A673 (cell line): Measurements from ENCODE around the gene LMO1. TPM values are rescaled to one million over a fixed set of nuclear protein-coding genes. Genes with fewer than 3 reads are reported as not detected.

Source experiments
- BruUV-seq: library from RNA; stranded (reverse); fragments of 400-500 nt; replicated peaks from 2 replicates; lab custom pipeline; 2021; lab: Mats Ljungman, UMichigan
- CTCF ChIA-PET: fragments of 300-600 bp; sonication (Branson Sonifier 250); formaldehyde crosslinking; loops from one replicate; lab custom pipeline; 2022; ENCODE audit warnings: antibody characterized with exemption; lab: Charles Lee
- POLR2A ChIA-PET: fragments of 300-600 bp; sonication (Branson Sonifier 250); formaldehyde crosslinking; loops from one replicate; lab custom pipeline; 2022; ENCODE audit warnings: antibody characterized with exemption; ENCODE audit not compliant: low non-redundant PET; lab: Charles Lee
- DNase-seq: peaks from one replicate; pipeline ENCODE4 v3.0.0-alpha.2; 2015; ENCODE audit warnings: low spot score
- H3K27ac ChIP-seq: fragments of 200-600 bp; sonication (generic); 2 replicates; pipeline ENCODE4 v1.5.1; 2016; ENCODE audit warnings: mixed run types, low read depth, mild to moderate bottlenecking, mixed read lengths, antibody characterized with exemption, low read length; ENCODE audit not compliant: poor library complexity, severe bottlenecking
- H3K27me3 ChIP-seq: fragments of 200-600 bp; sonication (generic); replicated peaks from 2 replicates; pipeline ENCODE4 v1.6.1; 2017; ENCODE audit warnings: mixed run types, low read depth, mild to moderate bottlenecking, mixed read lengths, antibody characterized with exemption, low read length; ENCODE audit not compliant: insufficient read depth, poor library complexity
- H3K36me3 ChIP-seq: fragments of 200-600 bp; sonication (generic); 2 replicates; pipeline ENCODE4 v1.6.1; 2016; ENCODE audit warnings: mixed run types, mild to moderate bottlenecking, mixed read lengths, antibody characterized with exemption, low read length; ENCODE audit not compliant: insufficient read depth, poor library complexity, severe bottlenecking
- H3K4me1 ChIP-seq: fragments of 200-600 bp; sonication (generic); 2 replicates; pipeline ENCODE4 v1.6.1; 2017; ENCODE audit warnings: mixed run types, mild to moderate bottlenecking, mixed read lengths, antibody characterized with exemption, low read length; ENCODE audit not compliant: insufficient read depth, poor library complexity, severe bottlenecking
- H3K4me3 ChIP-seq: fragments of 200-600 bp; sonication (generic); 2 replicates; pipeline ENCODE4 v1.5.1; 2016; ENCODE audit warnings: low read depth, mixed run types, mild to moderate bottlenecking, mixed read lengths, low read length; ENCODE audit not compliant: poor library complexity, severe bottlenecking
- H3K9me3 ChIP-seq: fragments of 200-600 bp; sonication (generic); 2 replicates; pipeline ENCODE4 v1.6.1; 2016; ENCODE audit warnings: mixed run types, low read depth, mild to moderate bottlenecking, mixed read lengths, antibody characterized with exemption, low read length; ENCODE audit not compliant: poor library complexity, severe bottlenecking
- EZH2 ChIP-seq: fragments of 200-600 bp; sonication (generic); IDR thresholded peaks from 2 replicates; pipeline ENCODE4 v1.6.1; 2017; ENCODE audit warnings: borderline replicate concordance, low read depth, mild to moderate bottlenecking, mixed read lengths, antibody characterized with exemption, low read length; ENCODE audit not compliant: poor library complexity, severe bottlenecking
- intact Hi-C: fragments of 100-400 bp; cut with micrococcal nuclease; formaldehyde crosslinking; loops from one replicate; pipeline ENCODE4 v1.10.0; 2022; ENCODE audit not compliant: unreplicated experiment
- total RNA-seq: library from RNA; stranded (reverse); gene quantifications from 2 replicates; pipeline ENCODE4 v1.2.3, GENCODE V29; 2021
- TF ChIP-seq, protein P1 (sequence below): fragments of 300-800, 200-600 bp; sonication (generic); conservative IDR thresholded peaks from 2 replicates; pipeline ENCODE4 v1.5.1; 2017; ENCODE audit warnings: low read depth, mild to moderate bottlenecking, antibody characterized with exemption, low read length, moderate library complexity, mixed read lengths

Gene LMO1
- total RNA-seq, 1 experiment from 2014 or later = not detected

DNA sequence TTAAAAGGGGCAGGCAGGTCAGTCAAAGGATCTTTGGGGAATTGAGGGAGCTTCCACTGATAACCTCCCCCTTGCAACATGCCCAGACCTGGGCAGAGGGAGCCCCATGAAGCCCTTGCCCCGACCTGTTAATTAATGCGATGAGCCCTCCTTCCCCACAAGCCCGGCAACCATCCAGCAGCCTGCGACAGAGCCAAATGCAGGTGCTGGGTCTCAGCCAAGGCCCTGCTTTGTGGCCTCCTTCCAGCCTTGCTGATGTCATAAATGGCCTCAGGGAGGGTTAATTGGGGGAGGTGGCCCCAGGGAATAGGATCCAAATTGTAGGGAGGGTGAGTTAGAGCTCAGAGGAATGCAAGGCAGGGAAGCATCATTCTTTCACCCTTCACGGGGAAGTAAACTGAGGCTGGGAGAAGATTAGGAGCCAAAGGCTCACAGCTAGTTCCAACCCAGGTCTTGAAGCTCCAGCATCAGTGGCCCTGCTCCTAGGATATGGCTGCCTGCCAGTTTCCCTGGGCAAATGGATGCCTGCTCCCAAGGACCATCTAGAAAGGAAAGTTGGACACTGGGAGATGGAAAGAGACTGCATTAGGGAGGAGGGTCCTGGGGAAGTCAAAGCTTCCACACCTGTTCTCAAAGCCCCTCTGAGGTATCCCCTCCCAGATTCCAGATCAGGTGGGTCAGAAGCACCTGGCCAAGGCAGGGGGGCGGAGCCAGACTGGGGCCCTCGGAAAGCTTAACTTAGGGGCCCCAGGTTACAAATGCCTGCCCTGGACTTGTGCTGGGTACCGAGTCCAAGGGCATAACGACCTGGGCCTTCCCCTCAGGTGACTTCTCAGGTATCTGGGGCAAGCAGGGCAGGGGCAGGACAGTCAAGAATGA is 34.1 kb downstream of the LMO1 start:
- POLR2A ChIA-PET = no interaction called here
- intact Hi-C loops = loop anchor here (10.0 kb wide), 1 partner anchor 585 kb away; a partner anchor contains a TSS
- H3K27ac ChIP-seq = no peak overlapping the region
- no peaks in the 10 kb centered on the region for H3K4me1 ChIP-seq
- TF ChIP-seq, protein P1, sequence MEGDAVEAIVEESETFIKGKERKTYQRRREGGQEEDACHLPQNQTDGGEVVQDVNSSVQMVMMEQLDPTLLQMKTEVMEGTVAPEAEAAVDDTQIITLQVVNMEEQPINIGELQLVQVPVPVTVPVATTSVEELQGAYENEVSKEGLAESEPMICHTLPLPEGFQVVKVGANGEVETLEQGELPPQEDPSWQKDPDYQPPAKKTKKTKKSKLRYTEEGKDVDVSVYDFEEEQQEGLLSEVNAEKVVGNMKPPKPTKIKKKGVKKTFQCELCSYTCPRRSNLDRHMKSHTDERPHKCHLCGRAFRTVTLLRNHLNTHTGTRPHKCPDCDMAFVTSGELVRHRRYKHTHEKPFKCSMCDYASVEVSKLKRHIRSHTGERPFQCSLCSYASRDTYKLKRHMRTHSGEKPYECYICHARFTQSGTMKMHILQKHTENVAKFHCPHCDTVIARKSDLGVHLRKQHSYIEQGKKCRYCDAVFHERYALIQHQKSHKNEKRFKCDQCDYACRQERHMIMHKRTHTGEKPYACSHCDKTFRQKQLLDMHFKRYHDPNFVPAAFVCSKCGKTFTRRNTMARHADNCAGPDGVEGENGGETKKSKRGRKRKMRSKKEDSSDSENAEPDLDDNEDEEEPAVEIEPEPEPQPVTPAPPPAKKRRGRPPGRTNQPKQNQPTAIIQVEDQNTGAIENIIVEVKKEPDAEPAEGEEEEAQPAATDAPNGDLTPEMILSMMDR = no peak
- no peak for TF ChIP-seq EZH2
- H3K27me3 ChIP-seq = peaks cover 1% of the 10 kb centered on the region
- CTCF ChIA-PET = interaction anchor here (0.6 kb wide), 1 partner anchor 39 kb away, joined by 4 read pairs; no protein-coding TSS in a partner anchor
- H3K9me3 ChIP-seq = no peaks in the 10 kb centered on the region
- DNase-seq = no peak
- BruUV-seq = no TSS peak
- H3K36me3 ChIP-seq = no peaks in the 10 kb centered on the region
- no peak overlapping the region for H3K4me3 ChIP-seq

DNA sequence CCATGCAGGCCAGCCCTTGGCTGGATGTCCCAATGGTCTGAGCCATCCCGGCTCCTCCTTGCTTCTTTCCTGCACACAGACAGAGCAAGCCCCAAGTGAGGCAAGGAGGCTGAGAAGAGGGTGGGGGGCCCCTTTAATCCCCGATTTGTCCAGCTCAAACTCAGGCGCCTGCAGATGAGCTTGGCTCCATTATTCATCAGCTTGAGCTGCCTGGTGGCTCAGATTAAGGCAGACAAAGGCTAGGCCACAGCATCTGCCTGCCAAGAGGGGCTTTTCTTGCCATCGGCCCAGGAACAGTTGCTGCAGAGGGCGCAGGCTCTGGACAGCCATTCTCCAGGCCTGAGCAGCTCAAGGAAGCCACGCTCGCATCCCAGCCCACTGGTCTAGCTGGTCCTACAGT is 35.4 kb downstream of the LMO1 start:
- intact Hi-C loops = loop anchor here (10.0 kb wide), 1 partner anchor 587 kb away; a partner anchor contains a TSS
- no peaks in the 10 kb centered on the region for H3K9me3 ChIP-seq
- no peaks in the 10 kb centered on the region for H3K4me1 ChIP-seq
- POLR2A ChIA-PET = no interaction called here
- CTCF ChIA-PET = interaction anchor here (0.7 kb wide), 1 partner anchor 339 kb away, joined by 3 read pairs; no protein-coding TSS in a partner anchor
- no peak overlapping the region for H3K27ac ChIP-seq
- no peak overlapping the region for H3K4me3 ChIP-seq
- no peaks in the 10 kb centered on the region for H3K27me3 ChIP-seq
- no TSS peak for BruUV-seq
- no peak for DNase-seq
- no peak for TF ChIP-seq EZH2
- no peaks in the 10 kb centered on the region for H3K36me3 ChIP-seq

DNA sequence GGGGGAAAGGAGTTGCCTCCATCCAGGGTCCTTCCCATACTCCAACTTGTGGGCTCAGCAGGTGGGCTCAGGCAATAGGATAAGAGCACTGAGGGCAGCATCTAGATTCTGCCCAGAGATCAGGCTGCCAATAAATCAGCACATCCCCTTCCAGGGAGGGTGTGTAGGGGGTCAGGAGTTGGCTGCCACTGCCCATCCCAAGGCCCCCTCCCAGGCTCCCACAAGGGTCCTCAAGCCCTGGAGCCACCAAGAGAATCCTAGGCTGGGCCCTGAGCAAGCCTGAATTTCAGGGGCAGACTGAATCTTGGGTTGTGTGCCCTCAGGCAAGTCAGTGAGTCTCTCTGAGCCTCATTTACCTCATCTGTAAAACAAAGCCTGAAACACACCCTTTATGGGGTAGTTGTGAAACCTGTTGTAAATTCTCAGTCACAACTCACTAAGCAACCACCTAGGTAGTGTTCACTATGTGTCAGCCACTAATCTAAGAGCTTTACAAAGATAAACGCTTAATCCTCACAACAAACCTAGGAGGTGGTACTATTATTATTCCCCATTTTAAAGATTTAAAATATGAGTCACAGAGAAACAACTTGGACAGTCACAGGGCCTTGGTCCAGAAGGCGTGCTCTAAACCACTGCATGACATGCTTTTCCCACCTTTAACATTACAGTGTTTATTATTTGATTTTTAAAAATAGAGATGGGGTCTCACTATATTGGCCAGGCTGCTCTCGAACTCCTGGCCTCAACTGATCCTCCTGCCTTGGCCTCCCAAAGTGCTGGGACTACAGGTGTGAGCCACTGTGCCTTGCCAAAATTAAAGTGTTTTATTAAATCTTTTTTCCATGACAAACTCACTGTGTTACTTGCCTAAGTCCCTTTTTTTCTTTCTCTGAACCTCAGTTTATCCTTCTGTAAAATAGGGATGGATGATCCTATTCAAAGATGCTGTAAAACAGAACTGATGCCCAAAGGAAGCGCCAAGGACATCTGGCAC is 36.2 kb downstream of the LMO1 start:
- TF ChIP-seq, protein P1 = no peak
- TF ChIP-seq EZH2 = no peak

More for the DNA sequence above, 36.2 kb downstream of the LMO1 start:
- H3K36me3 ChIP-seq = no peaks in the 10 kb centered on the region
- no peaks in the 10 kb centered on the region for H3K4me1 ChIP-seq
- BruUV-seq = no TSS peak
- H3K9me3 ChIP-seq = no peaks in the 10 kb centered on the region
- H3K27ac ChIP-seq = no peak overlapping the region
- ChIA-PET CTCF (interaction anchor here (0.7 kb wide), 1 partner anchor 10 kb away, joined by 3 read pairs; no protein-coding TSS in a partner anchor), POLR2A (no interaction called here)
- no peaks in the 10 kb centered on the region for H3K27me3 ChIP-seq
- intact Hi-C loops = loop anchor here (10.0 kb wide), 1 partner anchor 587 kb away; a partner anchor contains a TSS
- no peak for DNase-seq
- H3K4me3 ChIP-seq = no peak overlapping the region
